ENCODE measurements around the gene OR5AR1.

- no peak for TF ChIP-seq CTCF (IDR thresholded peaks at IDR 0.05; ENCODE audit: insufficient read depth, low read length)
- no peak for TF ChIP-seq POLR2AphosphoS5 (IDR thresholded peaks at IDR 0.05; ENCODE audit: low read depth)
- TF ChIP-seq REST (IDR thresholded peaks at IDR 0.05; ENCODE audit: insufficient replicate concordance, low read depth), result no peak
- no peak for TF ChIP-seq GABPA (IDR thresholded peaks at IDR 0.05; ENCODE audit: low read depth)
- TF ChIP-seq SPI1 (IDR thresholded peaks at IDR 0.05; ENCODE audit: borderline replicate concordance, low read depth), result no peak
Measured at GRCh38 chr11:56637500-56637899, 26.0 kb upstream of the OR5AR1 start.

Measured in HL-60 (cell line).